HG03108 (cell line): ENCODE data around the gene TRIM52.

Source experiments
- ATAC-seq: cut with Tn5 transposase; IDR thresholded peaks from one replicate; pipeline ENCODE4 v1.9.1; 2021; ENCODE audit warnings: moderate library complexity; ENCODE audit not compliant: unreplicated experiment

TRIM52 gene

DNA sequence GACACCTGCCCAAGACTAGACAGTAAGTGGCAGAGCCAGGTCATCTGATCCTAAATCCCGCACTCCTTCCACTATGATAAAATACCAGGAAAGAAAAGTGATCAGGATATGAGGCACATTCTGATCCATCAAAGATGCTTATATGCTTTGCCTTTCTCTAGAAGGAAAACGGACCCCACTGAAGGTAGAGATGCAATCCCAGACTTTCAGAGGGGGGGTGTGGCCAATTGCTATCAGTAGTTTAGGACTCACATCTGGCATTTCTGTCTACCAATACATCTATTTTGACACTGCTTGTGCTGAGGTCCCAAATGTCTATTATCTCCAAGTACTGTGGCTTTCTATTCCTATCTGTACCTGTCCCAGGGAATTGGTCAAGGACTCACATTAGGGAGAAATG, 1.7 kb downstream of the TRIM52 start:
- ATAC-seq, result no peak

DNA sequence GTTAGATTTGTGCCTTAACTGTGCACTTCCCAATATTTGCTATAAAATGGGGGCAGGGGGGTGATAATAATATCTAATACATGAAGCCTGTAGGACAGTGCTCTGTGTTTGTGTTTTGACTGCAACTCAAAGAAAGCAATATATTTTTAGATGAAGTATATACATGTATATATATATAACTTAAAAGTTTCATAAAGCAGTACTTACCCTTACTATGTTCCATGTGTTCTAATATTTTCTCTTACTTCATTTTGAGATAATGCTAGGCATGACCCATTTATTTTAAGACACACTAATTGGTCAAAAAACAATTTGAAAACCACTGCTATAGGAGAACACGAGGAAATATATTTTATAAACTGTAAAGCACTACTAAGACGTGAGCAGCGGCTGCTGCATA, 2.4 kb downstream of the TRIM52 start:
- no peak for ATAC-seq

DNA sequence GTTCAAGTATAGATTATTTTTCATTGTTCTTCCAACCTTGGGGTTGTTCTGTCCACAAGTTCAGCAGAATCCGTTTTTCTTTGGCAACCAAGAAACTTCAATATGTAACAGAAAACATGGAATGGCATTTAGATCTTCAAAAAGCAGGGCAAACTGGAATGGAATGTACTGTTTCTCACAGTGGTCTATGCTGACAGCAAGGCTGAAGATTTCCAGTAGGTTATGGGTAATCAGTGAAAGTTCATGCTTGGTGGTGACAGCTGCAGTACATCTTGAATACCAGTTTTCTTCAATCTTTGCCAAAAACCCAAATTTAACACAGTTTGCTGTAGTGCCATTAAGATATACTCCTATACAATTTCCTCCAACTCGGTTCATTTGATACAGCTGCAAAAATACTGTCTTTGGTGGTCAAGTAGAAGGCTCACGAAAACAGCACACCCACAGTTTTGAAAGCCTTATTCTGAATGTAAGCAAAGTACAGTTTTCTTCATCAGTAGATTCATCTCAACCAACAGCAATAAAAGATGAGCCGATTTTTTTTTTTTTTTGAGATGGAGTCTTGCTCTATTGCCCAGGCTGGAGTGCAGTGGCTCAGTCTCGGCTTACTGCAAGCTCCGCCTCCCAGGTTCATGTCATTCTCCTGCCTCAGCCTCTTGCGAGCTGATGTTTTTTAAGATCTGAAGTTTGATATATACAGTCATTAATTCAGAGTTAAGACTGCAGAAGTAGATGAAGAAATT, 4.9 kb downstream of the TRIM52 start:
- ATAC-seq, result no peak

GRCh38 chr5:181255276-181255675, 5.7 kb downstream of the TRIM52 start:
- ATAC-seq, result no peak

DNA sequence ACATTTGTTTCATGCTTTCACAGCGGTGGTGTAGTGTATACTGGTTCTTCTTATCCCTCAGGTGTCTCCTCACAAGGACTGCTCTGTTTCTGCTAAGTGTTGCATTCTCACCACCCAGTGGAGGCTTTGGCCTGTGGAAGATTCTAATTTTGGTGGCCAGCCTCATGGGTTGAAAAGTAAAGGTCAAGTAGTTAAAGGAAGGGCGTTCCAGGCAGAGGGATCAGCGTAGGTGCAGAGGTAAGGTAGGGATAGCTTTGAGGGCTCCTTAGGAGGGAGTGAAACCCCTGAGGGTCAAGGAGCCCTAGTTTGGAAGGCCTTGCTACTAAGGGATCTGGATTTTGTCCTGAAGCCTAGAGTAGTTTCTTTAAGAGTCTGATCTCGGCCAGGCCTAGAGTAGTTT, 12.7 kb downstream of the TRIM52 start:
- no peak for ATAC-seq

DNA sequence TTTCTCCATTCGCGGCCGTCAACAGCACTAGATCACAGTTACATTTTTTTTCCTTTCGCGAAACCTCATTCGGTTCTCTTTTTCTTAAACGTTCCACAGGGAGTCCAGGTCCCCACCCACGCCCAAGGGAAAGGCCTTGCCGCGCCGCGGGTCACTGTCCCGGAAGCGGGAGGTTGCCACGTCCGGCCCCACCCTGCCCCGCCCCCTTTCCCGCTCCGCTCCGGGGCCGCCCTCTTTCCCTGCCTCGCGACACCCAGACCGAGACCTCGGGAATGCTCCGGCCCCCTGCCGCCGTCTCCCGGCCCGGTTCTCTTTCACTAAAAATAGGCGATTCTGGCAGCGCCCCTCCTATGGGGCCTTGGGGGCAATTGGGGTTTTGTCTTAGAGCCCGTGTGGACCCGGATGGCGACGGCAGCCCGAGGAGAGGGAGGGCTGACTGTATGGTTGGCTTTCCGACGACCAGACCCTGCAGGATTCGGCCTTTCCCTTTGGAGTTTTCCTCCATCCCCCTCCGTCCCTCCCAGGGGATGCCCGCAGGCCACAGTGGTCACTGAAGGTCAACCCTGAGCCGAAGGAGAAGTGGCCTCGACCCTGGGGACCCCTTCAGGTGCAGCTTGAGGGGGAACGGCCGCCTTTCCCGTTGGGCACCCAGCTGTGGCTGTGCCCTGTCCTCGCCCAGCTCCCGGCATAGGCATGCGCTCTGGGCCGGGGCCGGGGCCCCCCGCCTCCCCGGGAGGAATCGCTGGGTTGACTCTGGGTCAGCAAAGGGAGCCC, 14.5 kb downstream of the TRIM52 start:
- ATAC-seq, result peak; percentile 44

- no peak for ATAC-seq
These were observed 15.3 kb downstream of the TRIM52 start for GRCh38 chr5:181245427-181246275.

DNA sequence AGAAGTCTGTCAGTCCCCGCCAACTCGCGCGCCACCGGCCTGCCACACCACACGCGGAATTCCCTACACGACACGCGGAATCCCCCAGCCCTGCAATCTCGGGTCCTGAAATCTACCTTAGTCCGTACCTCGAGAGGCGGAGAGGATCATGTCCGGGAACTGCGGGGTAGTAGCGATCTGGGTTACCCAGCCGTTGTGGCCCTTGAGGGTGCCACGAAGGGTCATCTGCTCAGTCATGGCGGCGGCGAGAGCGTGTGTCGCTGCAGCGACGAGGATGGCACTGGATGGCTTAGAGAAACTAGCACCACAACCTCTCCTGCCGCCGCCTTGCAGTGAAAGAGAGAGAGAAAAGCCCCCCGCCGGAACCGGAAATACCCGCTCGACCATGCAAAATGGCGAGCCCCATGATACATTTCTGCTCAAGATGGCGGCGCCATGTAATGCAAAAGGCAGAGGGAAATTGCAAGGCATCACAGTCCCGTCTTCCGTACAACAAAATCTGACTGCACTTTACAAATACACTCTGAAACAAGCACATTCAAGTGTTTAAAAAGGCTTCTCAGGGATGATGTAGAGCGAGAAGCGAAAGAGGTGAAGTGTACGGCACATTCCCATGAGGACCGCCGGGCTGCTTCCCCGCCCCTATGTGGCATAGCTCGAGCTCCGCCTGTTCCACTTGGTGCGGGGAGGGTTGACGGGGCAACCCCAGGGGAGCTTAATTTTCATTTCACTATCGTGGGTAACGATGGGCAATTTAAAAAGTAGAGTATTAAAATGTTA, 17.2 kb downstream of the TRIM52 start, which contains the start of gene RACK1:
Gene RACK1 (minus strand): TSS at position 343 of the 780 bp plus-strand sequence. CDS start 106 bp downstream, at position 237.
- peak; percentile 62 for ATAC-seq

DNA sequence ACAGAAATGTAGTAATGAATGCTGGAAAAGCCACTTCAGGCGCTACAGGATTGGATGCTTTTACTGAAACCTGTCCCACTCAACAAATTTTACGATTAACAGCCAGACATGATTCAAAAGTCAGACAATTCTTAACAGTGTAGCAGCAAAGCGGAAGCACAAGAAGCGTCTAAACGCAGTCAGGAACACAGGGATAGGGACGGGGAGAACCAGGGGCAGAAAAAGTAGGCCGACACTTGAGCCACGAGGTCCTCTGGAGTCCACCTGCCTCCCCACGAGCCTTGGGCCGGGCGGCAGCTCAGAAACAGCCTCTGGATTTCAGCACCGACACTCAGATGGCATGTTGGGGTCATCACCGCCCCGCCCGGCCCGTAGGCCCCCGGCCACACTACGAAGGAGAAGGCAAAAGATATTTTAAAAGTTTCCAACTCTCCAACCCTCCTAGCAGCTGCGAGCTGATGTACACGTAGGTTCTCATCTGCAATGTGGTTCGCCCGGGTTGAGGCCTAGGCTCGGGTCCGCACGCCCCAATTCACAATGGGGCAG, 17.9 kb downstream of the TRIM52 start:
- no peak for ATAC-seq

DNA sequence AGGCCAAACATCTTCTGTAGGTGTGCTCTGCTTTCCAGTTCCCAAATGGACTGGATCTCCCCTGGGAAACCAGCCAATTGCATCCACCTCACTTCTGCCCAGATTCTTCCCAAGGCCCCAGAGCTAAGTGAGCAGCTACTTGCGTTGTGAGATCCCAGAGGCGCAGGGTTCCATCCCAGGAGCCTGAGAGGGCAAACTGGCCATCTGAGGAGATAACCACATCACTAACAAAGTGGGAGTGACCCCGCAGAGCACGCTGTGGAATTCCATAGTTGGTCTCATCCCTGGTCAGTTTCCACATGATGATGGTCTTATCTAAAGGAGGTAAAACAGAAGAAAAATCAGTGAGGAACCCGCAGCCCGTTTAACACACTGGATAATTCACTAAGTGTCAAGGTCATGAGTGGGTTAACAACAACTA, 18.9 kb downstream of the TRIM52 start:
- ATAC-seq, result no peak

DNA sequence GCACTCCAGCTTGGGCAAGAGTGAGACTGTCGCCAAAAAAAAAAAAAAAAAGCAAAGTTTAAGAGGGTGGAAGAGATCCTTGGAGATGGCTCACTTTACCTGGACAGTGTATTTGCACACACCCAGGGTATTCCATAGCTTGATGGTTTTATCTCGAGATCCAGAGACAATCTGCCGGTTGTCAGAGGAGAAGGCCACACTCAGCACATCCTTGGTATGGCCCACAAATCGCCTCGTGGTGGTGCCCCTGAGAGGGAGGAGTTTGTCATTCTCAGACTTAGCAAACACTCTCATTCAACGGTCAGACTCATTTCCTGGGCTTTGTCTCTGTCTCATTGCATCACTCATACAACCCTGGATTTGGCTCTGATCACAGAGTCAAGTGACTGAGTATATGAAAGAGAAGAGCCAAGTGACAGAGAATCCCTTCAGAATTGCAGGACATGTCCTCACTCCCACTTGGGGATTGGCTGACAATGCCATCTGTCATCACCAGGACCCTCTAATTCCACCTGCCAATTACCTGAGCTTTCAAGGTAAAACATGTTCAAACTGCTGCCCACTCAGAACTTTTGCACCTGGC, 19.5 kb downstream of the TRIM52 start:
- no peak for ATAC-seq

- no peak for ATAC-seq
These were observed 21.8 kb downstream of the TRIM52 start for GRCh38 chr5:181239062-181239663.

- no peak for ATAC-seq
These were observed 23.1 kb downstream of the TRIM52 start for GRCh38 chr5:181237729-181238385.

- no peak for ATAC-seq
These were observed 23.8 kb downstream of the TRIM52 start for GRCh38 chr5:181236954-181237641.

DNA sequence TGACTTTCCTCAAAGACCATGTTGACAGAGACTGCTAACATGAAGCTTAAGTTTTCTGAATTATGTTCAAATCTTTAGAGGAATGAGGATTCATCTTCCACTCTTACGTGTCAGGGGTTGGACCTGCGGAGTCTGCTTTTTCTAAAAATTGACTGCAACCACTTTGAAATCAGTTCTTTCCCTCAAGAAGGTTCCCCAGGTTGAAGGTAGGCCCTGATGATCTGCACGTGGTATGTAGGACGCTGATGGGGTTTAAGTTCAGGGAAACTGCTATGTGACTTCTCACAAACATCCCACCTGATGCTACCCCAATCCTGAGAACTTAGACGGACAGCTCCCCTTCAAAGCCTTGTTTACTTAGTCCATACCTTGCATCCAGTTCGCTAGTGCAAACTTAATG, 24.5 kb downstream of the TRIM52 start:
- ATAC-seq, result no peak

- no peak for ATAC-seq
These were observed 25.1 kb downstream of the TRIM52 start for GRCh38 chr5:181235689-181236366.

GRCh38 chr5:181235323-181235688, 25.6 kb downstream of the TRIM52 start:
- ATAC-seq, result no peak
